UCSD-AML1 (cell line): ENCODE measurements around the gene MRPL57.
"Not testable (repeated sequence)": the region's sequence is repeated elsewhere in the genome, so short reads cannot be mapped to it uniquely, and the experiment has no call there.

Experiments used
- DNase-seq: peaks from one replicate; lab custom pipeline; 2025; ENCODE audit not compliant: unreplicated experiment; lab: John Stamatoyannopoulos, UW

Gene MRPL57

GRCh38 chr13:21176215-21176981, at the start of gene MRPL57, which contains the start of gene SKA3:
Gene MRPL57 (plus strand): TSS chr13:21176658. CDS start chr13:21176917, 259 bp downstream.
Gene SKA3 (minus strand): TSS chr13:21176552. CDS start chr13:21176477, 75 bp downstream.
- DNase-seq, result peak; percentile 97

- DNase-seq, result no peak
Observed at GRCh38 chr13:21130116-21130515, 46.3 kb upstream of the MRPL57 start.

GRCh38 chr13:21133077-21133476, 43.4 kb upstream of the MRPL57 start:
- no peak for DNase-seq

- no peak for DNase-seq
Observed at GRCh38 chr13:21134475-21134874, 42.0 kb upstream of the MRPL57 start.

- not testable (repeated sequence) for DNase-seq
Observed at GRCh38 chr13:21135833-21136232, 40.6 kb upstream of the MRPL57 start.

GRCh38 chr13:21137696-21138095, 38.8 kb upstream of the MRPL57 start:
- no peak for DNase-seq

GRCh38 chr13:21138561-21138960, 37.9 kb upstream of the MRPL57 start:
- DNase-seq, result no peak

GRCh38 chr13:21139374-21139773, 37.1 kb upstream of the MRPL57 start:
- DNase-seq, result no peak

GRCh38 chr13:21142766-21143165, 33.7 kb upstream of the MRPL57 start:
- DNase-seq, result no peak

GRCh38 chr13:21147827-21148226, 28.6 kb upstream of the MRPL57 start:
- DNase-seq, result no peak

GRCh38 chr13:21148557-21149258, 27.8 kb upstream of the MRPL57 start:
- DNase-seq, result no peak

- no peak for DNase-seq
Observed at GRCh38 chr13:21149568-21149967, 26.9 kb upstream of the MRPL57 start.

- DNase-seq, result no peak
Observed at GRCh38 chr13:21150013-21150412, 26.4 kb upstream of the MRPL57 start.

- DNase-seq, result no peak
Observed at GRCh38 chr13:21152251-21152899, 24.1 kb upstream of the MRPL57 start.

GRCh38 chr13:21164631-21165030, 11.8 kb upstream of the MRPL57 start:
- no peak for DNase-seq

- DNase-seq, result not testable (repeated sequence)
Observed at GRCh38 chr13:21165606-21166005, 10.9 kb upstream of the MRPL57 start.

GRCh38 chr13:21171420-21171819, 5.0 kb upstream of the MRPL57 start:
- no peak for DNase-seq

GRCh38 chr13:21173767-21174166, 2.7 kb upstream of the MRPL57 start:
- not testable (repeated sequence) for DNase-seq

- DNase-seq, result no peak
Observed at GRCh38 chr13:21175656-21176214, 723 bp upstream of the MRPL57 start.

- no peak for DNase-seq
Observed at GRCh38 chr13:21176982-21177284, 475 bp downstream of the MRPL57 start.

- no peak for DNase-seq
Observed at GRCh38 chr13:21181671-21182070, 5.2 kb downstream of the MRPL57 start.

GRCh38 chr13:21186410-21186809, 10.0 kb downstream of the MRPL57 start:
- not testable (repeated sequence) for DNase-seq
